Panc1 (cell line): ENCODE results near the gene ARHGEF28.

ENCODE experiments used
- CTCF ChIP-seq: fragments of 450-650 bp; IDR thresholded peaks from 2 replicates; pipeline ENCODE4 v1.5.1; 2017; ENCODE audit warnings: mild to moderate bottlenecking
- POLR2AphosphoS5 ChIP-seq: IDR thresholded peaks from 2 replicates; pipeline ENCODE4 v1.6.1; 2012; ENCODE audit warnings: mild to moderate bottlenecking, low read depth, low read length, moderate library complexity
- SIN3A ChIP-seq: IDR thresholded peaks from 2 replicates; pipeline ENCODE4 v1.6.1; 2012; ENCODE audit warnings: low read depth, mild to moderate bottlenecking, low read length, moderate library complexity, borderline replicate concordance; ENCODE audit not compliant: insufficient read depth

DNA sequence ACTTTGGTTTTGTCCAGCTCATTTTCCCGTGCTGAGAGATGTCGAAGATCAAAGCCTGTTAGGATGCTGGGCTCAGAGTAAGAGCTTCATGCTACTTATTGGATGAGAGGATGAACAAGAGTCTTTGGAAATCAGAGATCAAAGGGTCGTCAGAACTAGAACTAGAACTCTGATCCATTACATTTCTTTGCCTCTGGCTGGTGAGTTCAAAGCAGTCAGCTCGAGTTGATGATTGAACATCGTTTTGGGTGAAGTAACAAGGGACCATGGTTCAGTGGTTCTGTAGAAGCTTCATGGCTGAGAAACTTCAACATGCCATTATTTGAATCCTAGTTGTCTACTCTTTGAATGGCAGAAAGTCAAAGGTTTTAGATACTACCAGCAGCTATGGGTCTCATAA lies 320.3 kb downstream of the ARHGEF28 start:
- TF ChIP-seq CTCF (no peak), POLR2AphosphoS5 (no peak), SIN3A (no peak)
